Neutrophil (primary cell): ENCODE data around the gene TBC1D22A.

Experiments
- H3K27ac ChIP-seq: fragments of 200-600 bp; sonication (generic); 2 replicates; pipeline ENCODE4 v1.5.1; 2016; ENCODE audit warnings: mild to moderate bottlenecking, moderate library complexity
- H3K27me3 ChIP-seq: fragments of 200-600 bp; sonication (generic); 2 replicates; pipeline ENCODE4 v1.6.0; 2016; ENCODE audit warnings: mild to moderate bottlenecking
- H3K36me3 ChIP-seq: fragments of 200-600 bp; sonication (generic); 2 replicates; pipeline ENCODE4 v1.5.1; 2017
- H3K4me1 ChIP-seq, 2 experiments: fragments of 200-600 bp in 1 of 2; sonication (generic) in 1 of 2; 1 replicate in 1 of 2; 2 replicates in 1 of 2; pipeline versions ENCODE4 v1.5.1 to v1.6.1; 2013 to 2016; ENCODE audit warnings: low read depth in 1 of 2, low read length in 1 of 2, mild to moderate bottlenecking in 1 of 2, moderate library complexity in 1 of 2; ENCODE audit not compliant: control insufficient read depth in 1 of 2, insufficient read depth in 1 of 2
- H3K4me3 ChIP-seq, 2 experiments: fragments of 200-600 bp in 1 of 2; sonication (generic) in 1 of 2; 1 replicate in 1 of 2; 2 replicates in 1 of 2; pipeline ENCODE4 v1.5.1; 2013 to 2016; ENCODE audit warnings: low read depth in 1 of 2, low read length in 1 of 2, mild to moderate bottlenecking in 1 of 2, moderate library complexity in 1 of 2
- H3K9me3 ChIP-seq: fragments of 200-600 bp; sonication (generic); 2 replicates; pipeline ENCODE4 v1.5.1; 2016
- CTCF ChIP-seq: fragments of 200-600 bp; sonication (generic); IDR thresholded peaks from 2 replicates; pipeline ENCODE4 v1.5.1; 2016; ENCODE audit warnings: antibody characterized with exemption

The TBC1D22A gene

GRCh38 chr22:46761539-46762237, 762 bp upstream of the TBC1D22A start:
- Histone ChIP-seq H3K36me3 (no peaks in the 10 kb centered on the region), H3K9me3 (no peaks in the 10 kb centered on the region), H3K27me3 (no peaks in the 10 kb centered on the region), H3K4me3 (peak overlapping the region; percentile 95 to 96), H3K27ac (peak overlapping the region; percentile 96), H3K4me1 (peaks cover 55 to 56% of the 10 kb centered on the region in 2 experiments)
- TF ChIP-seq CTCF: no peak

GRCh38 chr22:46763051-46763705, 728 bp downstream of the TBC1D22A start:
- no peaks in the 10 kb centered on the region for H3K27me3 ChIP-seq
- no peak for TF ChIP-seq CTCF
- no peaks in the 10 kb centered on the region for H3K36me3 ChIP-seq
- peaks cover 40 to 41% of the 10 kb centered on the region in 2 experiments for H3K4me1 ChIP-seq
- peak overlapping the region; percentile 95 to 96 for H3K4me3 ChIP-seq
- peak overlapping the region; percentile 96 for H3K27ac ChIP-seq
- H3K9me3 ChIP-seq: no peaks in the 10 kb centered on the region

GRCh38 chr22:46764140-46764680, 1.8 kb downstream of the TBC1D22A start:
- Histone ChIP-seq H3K4me1 (peaks cover 30 to 31% of the 10 kb centered on the region in 2 experiments), H3K9me3 (no peaks in the 10 kb centered on the region), H3K4me3 (no peak overlapping the region), H3K36me3 (peaks cover 2% of the 10 kb centered on the region), H3K27ac (peak overlapping the region; percentile 96), H3K27me3 (no peaks in the 10 kb centered on the region)
- no peak for TF ChIP-seq CTCF

GRCh38 chr22:46764779-46765485, 2.5 kb downstream of the TBC1D22A start:
- Histone ChIP-seq H3K4me3 (no peak overlapping the region), H3K27me3 (no peaks in the 10 kb centered on the region), H3K36me3 (peaks cover 4% of the 10 kb centered on the region), H3K9me3 (no peaks in the 10 kb centered on the region), H3K4me1 (peaks cover 30 to 31% of the 10 kb centered on the region in 2 experiments), H3K27ac (peak overlapping the region; percentile 96)
- TF ChIP-seq CTCF: no peak

GRCh38 chr22:46766611-46767010, 4.2 kb downstream of the TBC1D22A start:
- Histone ChIP-seq H3K36me3 (peaks cover 4% of the 10 kb centered on the region), H3K4me1 (peaks cover 24 to 28% of the 10 kb centered on the region in 2 experiments), H3K27ac (no peak overlapping the region), H3K27me3 (no peaks in the 10 kb centered on the region), H3K4me3 (no peak overlapping the region), H3K9me3 (no peaks in the 10 kb centered on the region)
- TF ChIP-seq CTCF: no peak
